Lower leg skin (tissue), 3 donors: ENCODE measurements around the gene WDR46.

Experiments
- CTCF ChIP-seq, 3 donors: fragments of 450-650 bp; IDR thresholded peaks; one replicate each; pipeline ENCODE4 v1.5.1; 2016; ENCODE audit warnings: antibody characterized with exemption in 3 of 3, mild to moderate bottlenecking in 3 of 3, moderate library complexity in 2 of 3
- POLR2A ChIP-seq, 2 donors: fragments of 450-650 bp; IDR thresholded peaks; one replicate each; pipeline ENCODE4 v1.6.1; 2016 to 2017; ENCODE audit warnings: antibody characterized with exemption in 2 of 2, mild to moderate bottlenecking in 1 of 2, moderate library complexity in 1 of 2

DNA sequence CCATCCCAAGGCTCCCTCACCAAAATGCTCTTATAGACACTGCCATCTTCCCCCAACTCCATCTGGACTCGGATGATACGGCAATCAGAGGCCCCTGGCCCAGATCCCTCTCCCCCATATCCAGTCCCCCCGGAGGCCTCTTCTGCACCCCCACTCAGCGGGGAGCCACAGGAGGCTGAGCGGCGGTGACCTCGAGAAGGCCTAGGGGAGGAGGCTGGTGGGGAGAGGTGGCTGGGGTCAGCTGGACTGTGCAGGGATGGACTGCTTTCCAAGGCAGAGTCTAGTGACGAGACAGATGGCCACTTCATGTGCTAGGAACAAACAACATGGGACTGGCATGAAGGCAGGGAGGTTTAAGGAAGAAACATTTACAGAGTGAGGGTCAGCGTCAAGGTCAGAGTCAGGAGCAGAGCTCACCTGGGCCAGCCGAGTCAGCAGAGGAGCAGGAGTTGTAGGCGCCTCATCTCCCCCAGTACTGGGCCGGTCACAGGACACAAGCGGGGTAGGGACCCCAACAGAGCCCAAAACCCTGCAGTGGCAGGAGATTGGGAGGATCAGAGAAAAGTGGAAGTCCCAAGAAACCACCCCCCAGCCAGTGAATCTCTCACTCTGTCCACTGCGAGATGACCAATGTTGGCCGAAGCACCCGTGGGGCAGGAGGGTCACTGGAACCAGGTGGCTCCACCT lies 4.1 kb upstream of the WDR46 start:
- TF ChIP-seq CTCF (IDR thresholded peaks at IDR 0.05), result no peak
- TF ChIP-seq POLR2A (IDR thresholded peaks at IDR 0.05), result no peak
